SK-N-SH treated with all-trans-retinoic acid at 6 μM for 48 hours (cell line): ENCODE results near the gene MBOAT2.

Source experiments
- ATAC-seq: fragments of 200-7000 bp; cut with Tn5 transposase; 3 replicates; pipeline ENCODE4 v1.9.1; 2020; ENCODE audit warnings: mild to moderate bottlenecking, moderate library complexity
- ARNTL ChIP-seq: fragments of 450-650 bp; formaldehyde crosslinking; IDR thresholded peaks from 2 replicates; pipeline ENCODE4 v1.5.0; 2020; ENCODE audit warnings: low read depth, mild to moderate bottlenecking, moderate library complexity, borderline replicate concordance
- BACH2 ChIP-seq: fragments of 250-450 bp; sonication (Bioruptor Pico); IDR thresholded peaks from 2 replicates; pipeline ENCODE4 v1.9.0; 2021; ENCODE audit warnings: mild to moderate bottlenecking, borderline replicate concordance
- CSRNP3 ChIP-seq: fragments of 250-450 bp; sonication (Bioruptor Pico); IDR thresholded peaks from 2 replicates; pipeline ENCODE4 v1.5.1; 2021; ENCODE audit warnings: mild to moderate bottlenecking, moderate library complexity
- ESRRG ChIP-seq: fragments of 250-450 bp; sonication (Bioruptor Pico); IDR thresholded peaks from 2 replicates; pipeline ENCODE4 v1.6.1; 2021; ENCODE audit warnings: mild to moderate bottlenecking
- GLIS3 ChIP-seq: fragments of 250-450 bp; sonication (Bioruptor Pico); IDR thresholded peaks from 2 replicates; pipeline ENCODE4 v1.5.0; 2020; ENCODE audit warnings: mild to moderate bottlenecking, moderate library complexity
- ISL1 ChIP-seq: fragments of 250-450 bp; sonication (Bioruptor Pico); IDR thresholded peaks from 2 replicates; pipeline ENCODE4 v2.1.2; 2022; ENCODE audit warnings: mild to moderate bottlenecking, moderate library complexity
- SNAI2 ChIP-seq: fragments of 250-450 bp; sonication (Bioruptor Pico); IDR thresholded peaks from 2 replicates; pipeline ENCODE4 v1.5.0; 2020; ENCODE audit warnings: mild to moderate bottlenecking, moderate library complexity
- TCF4 ChIP-seq: fragments of 250-450 bp; sonication (Bioruptor Pico); IDR thresholded peaks from 2 replicates; pipeline ENCODE4 v1.8.0; 2021; ENCODE audit warnings: mild to moderate bottlenecking, moderate library complexity, borderline replicate concordance
- TOX ChIP-seq: fragments of 250-450 bp; sonication (Bioruptor Pico); IDR thresholded peaks from 2 replicates; pipeline ENCODE4 v1.8.0; 2021; ENCODE audit warnings: mild to moderate bottlenecking, moderate library complexity, borderline replicate concordance
- ZC3H10 ChIP-seq: fragments of 250-450 bp; sonication (Bioruptor Pico); IDR thresholded peaks from 2 replicates; pipeline ENCODE4 v1.5.1; 2021; ENCODE audit warnings: mild to moderate bottlenecking, moderate library complexity
- ZFP3 ChIP-seq: fragments of 250-450 bp; sonication (Bioruptor Pico); IDR thresholded peaks from 2 replicates; pipeline ENCODE4 v1.5.0; 2020; ENCODE audit warnings: mild to moderate bottlenecking, moderate library complexity
- ZFP30 ChIP-seq: fragments of 450-650 bp; formaldehyde crosslinking; IDR thresholded peaks from 2 replicates; pipeline ENCODE4 v1.5.0; 2022; ENCODE audit warnings: mild to moderate bottlenecking, moderate library complexity
- ZNF70 ChIP-seq: fragments of 450-650 bp; formaldehyde crosslinking; IDR thresholded peaks from 2 replicates; pipeline ENCODE4 v1.5.0; 2020; ENCODE audit warnings: mild to moderate bottlenecking, moderate library complexity
- TF ChIP-seq, protein P1 (sequence below): fragments of 250-450 bp; sonication (Bioruptor Pico); IDR thresholded peaks from 2 replicates; pipeline ENCODE4 v1.8.0; 2020; ENCODE audit warnings: mild to moderate bottlenecking, moderate library complexity, borderline replicate concordance
- TF ChIP-seq, protein P2 (sequence below): fragments of 250-450 bp; sonication (Bioruptor Pico); IDR thresholded peaks from 2 replicates; pipeline ENCODE4 v1.8.0; 2021; ENCODE audit warnings: low read depth, mild to moderate bottlenecking, moderate library complexity, borderline replicate concordance
- TF ChIP-seq, protein P3 (sequence below): fragments of 250-450 bp; sonication (Bioruptor Pico); IDR thresholded peaks from 2 replicates; pipeline ENCODE4 v1.5.0; 2020; ENCODE audit warnings: mild to moderate bottlenecking, moderate library complexity

Gene MBOAT2

DNA sequence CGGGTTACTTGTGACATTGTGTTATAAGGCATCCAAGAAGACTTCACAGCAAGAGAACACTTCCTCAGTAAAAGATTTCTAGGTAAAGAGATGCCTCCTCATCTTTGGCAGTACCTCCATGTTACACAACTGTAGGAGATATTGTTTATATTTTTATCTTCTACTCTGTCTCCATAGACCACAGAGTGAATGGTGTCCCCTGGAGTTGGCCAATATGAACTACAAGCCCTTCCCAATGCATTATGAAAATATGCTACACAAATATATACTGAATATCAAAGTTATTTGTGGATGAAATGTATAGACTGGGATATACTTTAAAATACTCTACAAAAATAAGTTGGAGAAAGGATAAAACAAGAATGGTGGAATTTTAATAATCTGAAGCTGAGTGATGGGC, 46.7 kb downstream of the MBOAT2 start:
- TF ChIP-seq GLIS3 (no peak), ZFP30 (CRISPR knock-in tag) (no peak), ZC3H10 (CRISPR knock-in tag) (no peak)
- TF ChIP-seq, all 23 proteins: peak for 0
- no peak for ATAC-seq

DNA sequence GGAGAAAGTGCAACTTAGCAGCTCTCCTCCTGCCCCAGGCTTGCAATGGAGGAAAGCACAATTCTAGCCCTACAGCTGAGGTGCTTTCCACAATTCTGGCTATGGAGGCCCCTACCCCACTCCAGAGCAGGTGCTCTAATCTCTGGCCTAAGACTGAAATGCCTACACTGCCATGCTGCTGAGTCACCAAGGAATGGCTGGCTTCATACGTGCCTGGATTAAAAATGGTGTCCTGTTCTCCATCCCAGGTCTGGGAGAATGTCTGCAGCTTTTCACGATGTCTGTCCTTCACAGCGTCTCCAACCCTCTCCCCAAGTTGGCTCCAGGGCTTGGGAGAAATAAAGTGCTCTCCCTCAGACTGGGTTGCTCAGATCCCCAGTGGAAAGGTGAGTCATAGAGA, 48.5 kb downstream of the MBOAT2 start:
- TF ChIP-seq, protein P1, sequence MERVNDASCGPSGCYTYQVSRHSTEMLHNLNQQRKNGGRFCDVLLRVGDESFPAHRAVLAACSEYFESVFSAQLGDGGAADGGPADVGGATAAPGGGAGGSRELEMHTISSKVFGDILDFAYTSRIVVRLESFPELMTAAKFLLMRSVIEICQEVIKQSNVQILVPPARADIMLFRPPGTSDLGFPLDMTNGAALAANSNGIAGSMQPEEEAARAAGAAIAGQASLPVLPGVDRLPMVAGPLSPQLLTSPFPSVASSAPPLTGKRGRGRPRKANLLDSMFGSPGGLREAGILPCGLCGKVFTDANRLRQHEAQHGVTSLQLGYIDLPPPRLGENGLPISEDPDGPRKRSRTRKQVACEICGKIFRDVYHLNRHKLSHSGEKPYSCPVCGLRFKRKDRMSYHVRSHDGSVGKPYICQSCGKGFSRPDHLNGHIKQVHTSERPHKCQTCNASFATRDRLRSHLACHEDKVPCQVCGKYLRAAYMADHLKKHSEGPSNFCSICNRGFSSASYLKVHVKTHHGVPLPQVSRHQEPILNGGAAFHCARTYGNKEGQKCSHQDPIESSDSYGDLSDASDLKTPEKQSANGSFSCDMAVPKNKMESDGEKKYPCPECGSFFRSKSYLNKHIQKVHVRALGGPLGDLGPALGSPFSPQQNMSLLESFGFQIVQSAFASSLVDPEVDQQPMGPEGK (CRISPR knock-in tag) = no peak
- no peak for TF ChIP-seq BACH2 (CRISPR knock-in tag)
- no peak for TF ChIP-seq ISL1 (CRISPR knock-in tag)
- no peak for TF ChIP-seq GLIS3
- no peak for TF ChIP-seq SNAI2 (CRISPR knock-in tag)
- TF ChIP-seq, protein P2, sequence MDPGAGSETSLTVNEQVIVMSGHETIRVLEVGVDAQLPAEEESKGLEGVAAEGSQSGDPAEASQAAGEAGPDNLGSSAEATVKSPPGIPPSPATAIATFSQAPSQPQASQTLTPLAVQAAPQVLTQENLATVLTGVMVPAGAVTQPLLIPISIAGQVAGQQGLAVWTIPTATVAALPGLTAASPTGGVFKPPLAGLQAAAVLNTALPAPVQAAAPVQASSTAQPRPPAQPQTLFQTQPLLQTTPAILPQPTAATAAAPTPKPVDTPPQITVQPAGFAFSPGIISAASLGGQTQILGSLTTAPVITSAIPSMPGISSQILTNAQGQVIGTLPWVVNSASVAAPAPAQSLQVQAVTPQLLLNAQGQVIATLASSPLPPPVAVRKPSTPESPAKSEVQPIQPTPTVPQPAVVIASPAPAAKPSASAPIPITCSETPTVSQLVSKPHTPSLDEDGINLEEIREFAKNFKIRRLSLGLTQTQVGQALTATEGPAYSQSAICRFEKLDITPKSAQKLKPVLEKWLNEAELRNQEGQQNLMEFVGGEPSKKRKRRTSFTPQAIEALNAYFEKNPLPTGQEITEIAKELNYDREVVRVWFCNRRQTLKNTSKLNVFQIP (CRISPR knock-in tag) = no peak
- TF ChIP-seq, protein P3, sequence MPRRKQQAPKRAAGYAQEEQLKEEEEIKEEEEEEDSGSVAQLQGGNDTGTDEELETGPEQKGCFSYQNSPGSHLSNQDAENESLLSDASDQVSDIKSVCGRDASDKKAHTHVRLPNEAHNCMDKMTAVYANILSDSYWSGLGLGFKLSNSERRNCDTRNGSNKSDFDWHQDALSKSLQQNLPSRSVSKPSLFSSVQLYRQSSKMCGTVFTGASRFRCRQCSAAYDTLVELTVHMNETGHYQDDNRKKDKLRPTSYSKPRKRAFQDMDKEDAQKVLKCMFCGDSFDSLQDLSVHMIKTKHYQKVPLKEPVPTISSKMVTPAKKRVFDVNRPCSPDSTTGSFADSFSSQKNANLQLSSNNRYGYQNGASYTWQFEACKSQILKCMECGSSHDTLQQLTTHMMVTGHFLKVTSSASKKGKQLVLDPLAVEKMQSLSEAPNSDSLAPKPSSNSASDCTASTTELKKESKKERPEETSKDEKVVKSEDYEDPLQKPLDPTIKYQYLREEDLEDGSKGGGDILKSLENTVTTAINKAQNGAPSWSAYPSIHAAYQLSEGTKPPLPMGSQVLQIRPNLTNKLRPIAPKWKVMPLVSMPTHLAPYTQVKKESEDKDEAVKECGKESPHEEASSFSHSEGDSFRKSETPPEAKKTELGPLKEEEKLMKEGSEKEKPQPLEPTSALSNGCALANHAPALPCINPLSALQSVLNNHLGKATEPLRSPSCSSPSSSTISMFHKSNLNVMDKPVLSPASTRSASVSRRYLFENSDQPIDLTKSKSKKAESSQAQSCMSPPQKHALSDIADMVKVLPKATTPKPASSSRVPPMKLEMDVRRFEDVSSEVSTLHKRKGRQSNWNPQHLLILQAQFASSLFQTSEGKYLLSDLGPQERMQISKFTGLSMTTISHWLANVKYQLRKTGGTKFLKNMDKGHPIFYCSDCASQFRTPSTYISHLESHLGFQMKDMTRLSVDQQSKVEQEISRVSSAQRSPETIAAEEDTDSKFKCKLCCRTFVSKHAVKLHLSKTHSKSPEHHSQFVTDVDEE (CRISPR knock-in tag) = no peak
- no peak for TF ChIP-seq CSRNP3
- TF ChIP-seq ARNTL (CRISPR knock-in tag) = no peak
- no peak for TF ChIP-seq ZFP30 (CRISPR knock-in tag)
- no peak for TF ChIP-seq ZFP3
- TF ChIP-seq TOX (CRISPR knock-in tag) = no peak
- no peak for ATAC-seq

GRCh38 chr2:8953525-8953924, 50.0 kb downstream of the MBOAT2 start:
- no peak for TF ChIP-seq ZNF70 (CRISPR knock-in tag)
- ATAC-seq = no peak

DNA sequence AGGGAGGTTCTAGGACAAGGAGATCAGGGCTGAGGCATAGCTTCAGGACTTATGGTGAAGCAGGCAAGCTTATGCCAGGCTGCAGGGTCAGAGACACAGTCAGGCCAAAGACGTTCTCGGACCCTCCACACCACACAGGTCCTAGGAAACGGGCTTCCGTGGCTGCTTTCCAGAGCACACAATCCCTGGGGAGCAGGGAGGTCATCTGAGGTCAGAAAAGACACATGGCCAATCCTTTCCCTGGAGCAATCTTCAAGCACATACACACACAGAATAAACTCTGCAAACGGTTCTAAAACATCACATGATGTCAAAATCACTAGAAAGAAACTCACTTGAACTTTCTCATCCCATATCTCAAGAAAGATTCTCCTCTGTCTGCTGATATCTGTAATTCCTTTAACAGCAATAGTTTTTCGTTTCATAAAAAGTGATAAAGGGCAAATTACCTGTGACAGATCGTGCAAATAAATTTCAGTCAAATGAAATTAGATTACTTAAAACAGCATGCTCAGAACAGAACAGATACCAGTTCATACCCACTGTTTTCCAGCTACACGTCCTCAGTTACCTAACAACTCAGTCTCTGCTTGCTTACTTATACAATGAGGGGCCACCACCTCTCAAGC, 63.9 kb downstream of the MBOAT2 start:
- ATAC-seq = no peak; the same call in 2 of the 3 replicates
- TF ChIP-seq ESRRG (CRISPR knock-in tag) = no peak
- TF ChIP-seq, protein P1 (CRISPR knock-in tag) = no peak
- no peak for TF ChIP-seq BACH2 (CRISPR knock-in tag)
- TF ChIP-seq CSRNP3 = no peak
- no peak for TF ChIP-seq TCF4 (CRISPR knock-in tag)
- no peak for TF ChIP-seq TOX (CRISPR knock-in tag)
